Mucosa of descending colon (tissue), 3 donors: ENCODE measurements around the gene CXCR3. TPM values are rescaled to one million over a fixed set of nuclear protein-coding genes. Genes with fewer than 3 reads are reported as not detected.
"Not testable (repeated sequence)": the region's sequence is repeated elsewhere in the genome, so short reads cannot be mapped to it uniquely, and the experiment has no call there.

Source experiments
- ATAC-seq: fragments of 200-7000 bp; cut with Tn5 transposase; one replicate; pipeline ENCODE4 v1.9.1; 2020; ENCODE audit warnings: mild to moderate bottlenecking, moderate library complexity
- DNase-seq, 3 donors: peaks; one replicate each; pipeline ENCODE4 v3.0.0-alpha.2; 2020
- H3K36me3 ChIP-seq: fragments of 200-600 bp; one replicate; pipeline ENCODE4 v1.8.0; 2021; ENCODE audit warnings: low read depth, mild to moderate bottlenecking
- H3K4me1 ChIP-seq: fragments of 200-600 bp; one replicate; pipeline ENCODE4 v1.8.0; 2021; ENCODE audit warnings: low read depth, mild to moderate bottlenecking
- H3K4me3 ChIP-seq: fragments of 200-600 bp; one replicate; pipeline ENCODE4 v1.8.0; 2021; ENCODE audit warnings: mild to moderate bottlenecking
- H3K9me3 ChIP-seq: fragments of 200-600 bp; one replicate; pipeline ENCODE4 v1.8.0; 2021; ENCODE audit warnings: mild to moderate bottlenecking
- CTCF ChIP-seq: fragments of 200-600 bp; IDR thresholded peaks from one replicate; pipeline ENCODE4 v1.8.0; 2022; ENCODE audit warnings: antibody characterized with exemption, mild to moderate bottlenecking
- intact Hi-C, 2 donors: fragments of 100-400 bp; cut with DNase I in 1 of 2; cut with micrococcal nuclease in 1 of 2; formaldehyde crosslinking; loops; one replicate each; pipeline versions ENCODE4 v1.11.0 to v1.11.1; 2022; cut with DNase I, micrococcal nuclease
- total RNA-seq, 3 donors: library from RNA; stranded (reverse); fragmentation: NEBNext Ultra II Directional in 2 of 3; extraction: Animal tissue kit (Norgen Biotek cat#: 25700) in 2 of 3; gene quantifications; one replicate each; pipeline versions ENCODE4 v1.2.1 to v1.2.4, GENCODE V29; 2021 to 2023
- donor health status: DM: no; HTN: no; CAD: no; lungs with moderate emphysema.
- donor health status: DM: no; HTN: no; CAD: no.
- donor health status: DM: no; HTN: yes; CAD: no.

The CXCR3 gene
- total RNA-seq, 3 donors from 2014 or later, result 1.9 to 6.1 (median 2.1) TPM

DNA sequence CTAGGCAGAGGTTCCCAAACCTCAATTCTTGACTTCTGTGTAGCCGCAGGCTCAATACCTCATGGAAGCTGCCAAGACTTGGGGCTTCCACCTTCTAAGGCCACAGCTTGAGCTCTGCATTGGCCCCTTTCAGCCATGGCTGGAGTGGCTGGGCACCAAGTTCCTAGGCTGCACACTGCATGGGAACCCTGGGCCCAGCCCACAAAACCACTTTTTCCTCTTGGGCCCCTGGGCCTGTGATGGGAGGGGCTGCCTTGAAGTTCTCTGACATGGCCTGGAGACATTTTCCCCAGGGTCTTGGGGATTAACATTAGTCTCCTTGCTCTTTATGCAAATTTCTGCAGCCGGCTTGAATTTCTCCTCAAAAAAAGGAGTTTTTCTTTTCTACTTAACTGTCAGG lies 35.0 kb upstream of the CXCR3 start:
- Histone ChIP-seq H3K9me3 (no peaks in the 10 kb centered on the region), H3K36me3 (no peaks in the 10 kb centered on the region), H3K4me1 (no peaks in the 10 kb centered on the region), H3K4me3 (no peak overlapping the region)
- intact Hi-C loops, result no loop called here
- ATAC-seq (no peak), DNase-seq (no peak)
- no peak for TF ChIP-seq CTCF

DNA sequence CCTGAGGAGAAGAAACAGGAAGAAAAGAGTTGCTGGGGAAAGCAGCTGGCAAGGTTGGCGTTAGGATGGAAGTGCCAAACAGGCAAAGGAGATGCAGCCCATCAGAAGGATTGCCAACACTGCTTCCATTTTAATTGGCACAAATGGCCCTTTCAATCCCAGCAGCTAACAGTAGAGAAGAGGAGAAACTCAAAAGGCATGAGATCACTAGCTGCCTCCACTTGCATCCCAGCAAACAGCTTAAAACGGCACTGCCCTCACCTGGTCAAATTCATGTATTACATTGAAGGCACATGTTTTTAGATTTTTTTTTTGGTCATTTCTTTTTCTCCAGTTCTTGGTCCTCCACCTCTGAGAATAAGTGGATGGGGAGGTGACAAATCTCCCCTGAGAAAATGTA lies 34.1 kb upstream of the CXCR3 start:
- intact Hi-C loops, result no loop called here
- peak; percentile 17 for TF ChIP-seq CTCF
- peak in 1 of 3 donors; percentile 70 for DNase-seq

DNA sequence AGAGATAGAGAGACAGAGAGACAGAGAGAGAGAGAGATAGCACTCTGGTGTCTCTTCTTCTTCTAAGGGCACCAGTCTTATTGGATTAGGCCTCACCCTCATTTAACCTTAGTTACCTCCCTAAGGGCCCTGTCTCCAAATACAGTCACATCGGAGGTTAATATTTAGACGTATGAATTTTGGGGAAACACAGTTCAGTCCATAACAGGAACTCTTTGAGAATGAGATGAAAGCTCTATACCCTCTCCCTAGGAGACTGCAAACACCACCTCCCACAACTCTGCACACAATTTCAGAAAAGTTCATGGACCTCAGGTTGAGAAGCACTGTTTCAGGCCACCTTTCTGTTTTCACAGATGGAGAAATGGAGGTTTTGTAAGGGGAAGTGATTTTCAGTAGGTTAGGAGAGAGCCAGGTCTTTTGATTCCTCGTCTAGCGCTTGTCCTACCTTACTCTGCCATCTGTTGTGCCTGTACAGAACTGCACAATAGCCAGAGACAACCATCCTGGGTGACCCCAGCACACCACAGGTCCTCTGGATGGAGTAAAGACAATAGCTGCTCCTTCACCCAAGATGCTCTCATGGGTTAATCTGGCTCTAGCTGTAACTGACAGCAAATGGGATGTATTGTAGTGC lies 32.1 kb upstream of the CXCR3 start:
- intact Hi-C loops, result no loop called here
- no peaks in the 10 kb centered on the region for H3K9me3 ChIP-seq
- no peak overlapping the region for H3K4me3 ChIP-seq
- H3K36me3 ChIP-seq, result no peaks in the 10 kb centered on the region
- H3K4me1 ChIP-seq, result no peaks in the 10 kb centered on the region
- peak; percentile 97 for ATAC-seq
- no peak for TF ChIP-seq CTCF
- peak in 1 of 3 donors; percentile 44 for DNase-seq

More for the DNA sequence above, 34.1 kb upstream of the CXCR3 start:
- no peaks in the 10 kb centered on the region for H3K4me1 ChIP-seq
- no peaks in the 10 kb centered on the region for H3K36me3 ChIP-seq
- ATAC-seq, result peak; percentile 80
- H3K4me3 ChIP-seq, result no peak overlapping the region
- no peaks in the 10 kb centered on the region for H3K9me3 ChIP-seq

GRCh38 chrX:71644406-71644805 lies 26.1 kb upstream of the CXCR3 start:
- H3K9me3 ChIP-seq, DNase-seq, intact Hi-C loops, ATAC-seq, H3K36me3 ChIP-seq, H3K4me1 ChIP-seq, H3K4me3 ChIP-seq: not testable (repeated sequence)

- Histone ChIP-seq H3K4me1 (no peaks in the 10 kb centered on the region), H3K4me3 (no peak overlapping the region), H3K9me3 (no peaks in the 10 kb centered on the region), H3K36me3 (no peaks in the 10 kb centered on the region)
- intact Hi-C loops, result no loop called here
- ATAC-seq (no peak), DNase-seq (no peak)
- TF ChIP-seq CTCF, result no peak
Observed at GRCh38 chrX:71640002-71640401, 21.7 kb upstream of the CXCR3 start.

GRCh38 chrX:71638409-71638808 lies 20.1 kb upstream of the CXCR3 start:
- TF ChIP-seq CTCF, result no peak
- intact Hi-C loops, result no loop called here
- ATAC-seq, result no peak
- no peak overlapping the region for H3K4me3 ChIP-seq
- no peaks in the 10 kb centered on the region for H3K9me3 ChIP-seq
- H3K4me1 ChIP-seq, result no peaks in the 10 kb centered on the region
- DNase-seq, result no peak
- H3K36me3 ChIP-seq, result no peaks in the 10 kb centered on the region
